KOPT-K1 (cell line): ENCODE results near the gene PIGL.

Experiments
- H3K27ac ChIP-seq: fragments of 200-600 bp; sonication (generic); 2 replicates; pipeline ENCODE4 v1.5.1; 2016; ENCODE audit warnings: antibody characterized with exemption, mild to moderate bottlenecking, low read depth, low read length; ENCODE audit not compliant: poor library complexity, severe bottlenecking
- H3K36me3 ChIP-seq: fragments of 200-600 bp; sonication (generic); 2 replicates; pipeline ENCODE4 v1.5.1; 2017; ENCODE audit warnings: antibody characterized with exemption, mild to moderate bottlenecking, low read length, moderate library complexity; ENCODE audit not compliant: insufficient read depth
- H3K9me3 ChIP-seq: fragments of 200-600 bp; sonication (generic); 2 replicates; pipeline ENCODE4 v1.5.1; 2017; ENCODE audit warnings: antibody characterized with exemption, low read length, mild to moderate bottlenecking; ENCODE audit not compliant: insufficient read depth, poor library complexity, severe bottlenecking

Gene PIGL

DNA sequence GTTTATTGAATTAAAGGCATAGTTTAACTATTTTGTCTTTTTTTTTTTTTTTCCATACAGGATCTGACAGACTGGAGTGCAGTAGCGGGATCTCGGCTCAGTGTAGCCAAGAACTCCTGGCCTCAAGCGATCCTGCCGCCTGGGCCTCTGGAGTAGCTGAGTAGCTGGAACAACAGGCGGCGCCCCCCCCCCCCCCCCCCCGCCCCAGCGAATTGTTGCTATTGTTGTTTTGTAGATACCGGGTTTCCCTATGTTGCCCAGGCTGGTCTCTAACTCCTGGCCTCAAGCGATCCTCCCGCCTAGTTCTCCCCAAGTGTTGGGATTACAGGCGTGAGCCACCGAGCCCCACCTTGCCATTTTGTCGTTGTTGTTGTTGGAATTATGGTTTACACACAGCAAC is 137.6 kb downstream of the PIGL start:
- no peaks in the 10 kb centered on the region for H3K36me3 ChIP-seq
- H3K27ac ChIP-seq: no peak overlapping the region
- no peaks in the 10 kb centered on the region for H3K9me3 ChIP-seq

DNA sequence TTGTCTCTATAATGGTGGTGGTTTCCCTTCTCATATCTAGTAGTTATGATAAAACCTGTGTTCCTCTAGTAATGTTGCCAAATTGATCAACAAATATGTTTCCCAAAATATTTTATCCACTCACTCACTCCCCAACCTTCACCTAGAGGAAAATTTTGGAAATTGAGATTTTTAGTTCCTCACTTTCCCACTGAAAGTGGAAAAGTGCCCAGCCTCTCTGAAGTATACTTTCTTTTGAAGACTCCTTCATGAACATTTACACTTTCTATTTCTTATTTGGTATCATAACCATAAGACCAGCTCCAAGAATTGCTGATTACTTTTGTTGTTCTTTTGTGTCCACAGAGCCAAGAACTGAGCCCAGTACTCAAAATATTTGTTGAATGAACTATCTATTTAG is 141.4 kb downstream of the PIGL start:
- Histone ChIP-seq H3K9me3 (no peaks in the 10 kb centered on the region), H3K27ac (no peak overlapping the region), H3K36me3 (no peaks in the 10 kb centered on the region)

DNA sequence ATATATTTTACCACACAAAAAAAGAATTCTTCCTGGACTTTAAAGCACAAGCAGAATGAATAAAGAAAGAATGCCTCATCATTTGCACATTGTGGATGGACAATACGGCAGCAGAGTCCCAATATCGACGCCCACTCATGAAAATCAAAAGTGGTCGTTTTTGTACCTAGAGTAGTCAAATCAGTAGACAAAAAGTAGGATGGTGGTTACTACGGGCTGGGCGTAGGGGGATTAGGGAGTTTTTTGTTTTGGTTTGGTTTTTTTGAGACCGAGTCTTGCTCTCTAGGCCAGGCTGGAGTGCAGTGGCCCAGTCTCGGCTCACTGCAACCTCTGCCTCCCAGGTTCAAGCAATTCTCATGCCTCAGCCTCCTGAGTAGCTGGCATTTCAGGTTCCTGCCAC is 144.9 kb downstream of the PIGL start:
- H3K9me3 ChIP-seq: no peaks in the 10 kb centered on the region
- no peaks in the 10 kb centered on the region for H3K36me3 ChIP-seq
- H3K27ac ChIP-seq: no peak overlapping the region

DNA sequence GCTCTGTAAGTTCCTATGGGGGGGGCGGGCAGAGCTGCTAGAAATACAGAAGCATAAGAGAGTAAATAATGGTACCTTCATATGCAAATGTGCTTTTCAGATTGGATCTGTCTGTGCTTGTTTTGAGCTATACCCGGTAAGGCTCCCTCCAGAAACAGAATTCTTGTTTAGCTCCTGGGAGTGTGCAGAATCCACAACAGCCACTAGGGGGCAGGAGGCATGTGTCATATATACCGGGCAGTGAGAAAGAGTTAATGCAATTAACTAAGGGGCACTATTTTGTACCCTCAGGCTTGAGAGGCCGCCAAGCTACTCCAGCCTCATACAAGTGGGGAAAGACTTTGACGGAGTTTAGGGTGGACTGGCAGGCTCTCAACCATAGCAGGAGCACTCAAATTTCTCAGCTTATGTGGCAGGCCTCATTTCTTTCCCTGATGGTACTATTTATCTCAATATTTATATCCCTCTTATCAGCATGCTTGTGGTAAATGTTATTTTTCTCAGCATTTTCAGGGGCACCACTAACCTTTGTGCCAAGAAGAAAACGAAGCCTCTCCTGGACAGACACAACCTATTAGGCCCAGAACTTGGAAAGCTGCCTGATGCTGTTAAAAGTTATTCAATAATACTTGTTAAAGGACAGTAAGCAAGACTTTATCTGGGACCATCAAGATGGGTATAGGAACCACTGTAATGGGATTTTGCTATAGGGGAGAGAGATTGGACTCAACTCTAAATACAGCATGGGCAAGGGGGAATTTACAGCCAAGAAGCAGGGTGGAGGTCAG is 146.9 kb downstream of the PIGL start:
- no peaks in the 10 kb centered on the region for H3K36me3 ChIP-seq
- no peak overlapping the region for H3K27ac ChIP-seq
- H3K9me3 ChIP-seq: no peaks in the 10 kb centered on the region

DNA sequence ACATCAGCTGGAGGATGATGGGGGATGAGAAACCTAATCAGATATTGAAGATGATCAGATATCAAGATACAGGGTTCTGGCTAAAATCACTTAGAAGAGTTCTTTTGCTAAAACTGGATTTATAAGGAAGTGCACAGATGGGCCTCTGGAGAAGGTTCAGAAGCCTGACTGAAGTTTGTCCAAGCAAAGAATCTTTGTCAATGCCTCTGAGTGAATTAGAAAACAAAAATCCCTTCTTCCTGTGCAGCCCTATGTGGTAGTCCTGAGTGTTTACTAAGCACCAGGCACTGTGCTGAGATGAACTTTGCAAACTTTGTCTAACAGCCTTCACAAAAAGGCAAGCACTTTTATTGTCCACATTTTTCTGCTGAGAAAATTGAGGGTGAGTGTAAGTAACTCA is 147.6 kb downstream of the PIGL start:
- H3K36me3 ChIP-seq: no peaks in the 10 kb centered on the region
- H3K9me3 ChIP-seq: no peaks in the 10 kb centered on the region
- H3K27ac ChIP-seq: no peak overlapping the region

DNA sequence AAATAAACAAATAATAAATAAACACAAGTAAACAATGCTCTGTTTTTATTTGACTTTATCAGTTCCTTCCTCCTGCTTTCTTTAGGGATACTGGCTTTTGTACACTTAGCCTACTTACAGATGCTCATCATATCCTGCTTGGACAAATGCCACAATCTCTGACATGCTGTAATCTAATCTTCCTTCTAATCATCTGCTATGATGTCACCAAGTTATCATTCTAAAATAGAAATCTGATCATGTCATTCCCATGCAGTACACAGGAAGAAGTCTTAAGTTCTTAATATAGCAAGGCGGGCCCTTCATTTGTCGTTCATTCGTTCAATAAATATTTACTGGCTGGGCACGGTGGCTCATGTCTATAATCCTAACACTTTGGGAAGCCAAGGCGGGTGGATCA is 154.7 kb downstream of the PIGL start:
- Histone ChIP-seq H3K9me3 (no peaks in the 10 kb centered on the region), H3K27ac (no peak overlapping the region), H3K36me3 (no peaks in the 10 kb centered on the region)

DNA sequence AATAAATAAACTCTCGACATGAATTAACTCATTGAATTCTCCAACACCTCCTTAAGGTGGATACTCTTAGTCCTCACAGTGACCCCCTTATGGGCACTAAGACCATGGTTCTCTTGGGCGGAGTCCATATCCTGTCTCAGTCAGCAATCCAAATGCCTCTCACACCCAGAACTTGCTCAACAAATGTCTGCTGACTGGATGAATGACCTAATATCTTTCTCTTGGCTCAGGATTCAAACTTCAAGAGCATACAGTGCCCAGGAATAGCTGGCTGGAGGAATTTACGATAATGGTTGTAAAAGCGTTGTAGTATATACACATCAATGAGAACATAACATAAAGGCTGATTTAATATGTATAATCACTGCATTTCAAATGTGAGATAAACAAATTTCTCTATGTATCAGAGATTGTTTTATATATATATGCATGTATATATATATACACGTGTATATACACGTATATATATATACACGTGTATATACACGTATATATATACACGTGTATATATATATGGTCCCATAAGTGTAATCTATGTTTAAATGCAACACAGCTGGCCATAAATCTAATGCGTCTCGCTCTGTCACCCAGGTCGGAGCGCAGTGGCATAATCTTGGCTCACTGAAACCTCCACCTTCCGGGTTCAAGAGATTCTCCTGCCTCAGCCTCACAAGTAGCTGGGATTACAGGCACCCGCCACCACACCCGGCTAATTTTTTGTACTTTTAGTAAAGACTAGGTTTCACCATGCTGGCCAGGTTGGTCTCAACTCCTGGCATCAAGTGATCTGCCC is 157.3 kb downstream of the PIGL start:
- Histone ChIP-seq H3K36me3 (no peaks in the 10 kb centered on the region), H3K27ac (no peak overlapping the region)

More for the DNA sequence above, 157.3 kb downstream of the PIGL start:
- no peaks in the 10 kb centered on the region for H3K9me3 ChIP-seq
